Measurements from ENCODE around the gene JAGN1. TPM values are rescaled to one million over a fixed set of nuclear protein-coding genes. Genes with fewer than 3 reads are reported as not detected.

JAGN1 gene
- total and polyA plus RNA-seq, 2 of the 8 experiments (the other 6 are each of a cell fraction or from before 2014, with no cell fraction given): 26.9 to 51.6 TPM

GRCh38 chr3:9841015-9841414, 49.4 kb upstream of the JAGN1 start:
- H3K23me2 ChIP-seq (ENCODE audit: low read depth, low read length): peaks cover 7% of the 10 kb centered on the region

More at GRCh38 chr3:9841015-9841414, 49.4 kb upstream of the JAGN1 start:
- H3K4ac ChIP-seq (replicated peaks; ENCODE audit: insufficient read length, low read depth, low read length): no peak overlapping the region
- H4K5ac ChIP-seq (ENCODE audit: insufficient read length, low read depth, low read length): no peak overlapping the region
- no peak overlapping the region for H3K14ac ChIP-seq (ENCODE audit: insufficient read length)
- H2BK12ac ChIP-seq (ENCODE audit: low read depth, low read length): no peak overlapping the region
- peaks cover 3 to 34% (median 18%) of the 10 kb centered on the region in 4 experiments; a peak in 7 of 8 replicates for H3K36me3 ChIP-seq (ENCODE audit: control insufficient read depth in 2 of 4, insufficient read depth in 4 of 4, low read length in 3 of 4)
- no peak overlapping the region for H2BK15ac ChIP-seq (ENCODE audit: low read length)
- H3K9me3 ChIP-seq (ENCODE audit: insufficient read depth in 2 of 2, low read depth in 1 of 2, low read length in 1 of 2): no peaks in the 10 kb centered on the region
- H2BK20ac ChIP-seq (ENCODE audit: low read length): no peak overlapping the region
- H2AK5ac ChIP-seq (ENCODE audit: low read depth, low read length): no peak overlapping the region
- H2BK120ac ChIP-seq (replicated peaks; ENCODE audit: low read depth, low read length): no peak overlapping the region
- ChIA-PET CTCF (ENCODE audit: partially characterized antibody) (interaction anchor here (0.6 to 7.5 kb wide), 11 partner anchors 8 to 488 kb away, joined by 3 to 74 read pairs (median 4); partner anchors contain the start of gene IL17RE), POLR2A (ENCODE audit: partially characterized antibody) (interaction anchor here (0.6 to 2.5 kb wide), 4 partner anchors 9 to 105 kb away, joined by 3 to 12 read pairs (median 4); no protein-coding TSS in a partner anchor)
- H3K18ac ChIP-seq (ENCODE audit: extremely low read depth, low read length): no peak overlapping the region
- H3K56ac ChIP-seq (replicated peaks; ENCODE audit: insufficient read length, low read depth, low read length): no peak overlapping the region
- no peak overlapping the region for H3K4me3 ChIP-seq (ENCODE audit: extremely low read depth in 1 of 4, insufficient read depth in 2 of 4, low read depth in 3 of 4, low read length in 4 of 4)
- H2AFZ ChIP-seq (ENCODE audit: low read length): no peak overlapping the region
- H3K4me1 ChIP-seq (replicated peaks in 1 of 4; ENCODE audit: control insufficient read depth in 3 of 4, insufficient read depth in 4 of 4, low read length in 3 of 4): peaks cover 0 to 6% (median under 1%) of the 10 kb centered on the region in 4 experiments; a peak in 2 of 7 replicates
- FAIRE-seq (no peak), DNase-seq (ENCODE audit: low read depth in 1 of 2, low spot score in 2 of 2) (no peak)
- H3K23ac ChIP-seq (ENCODE audit: insufficient read length): no peak overlapping the region
- peaks cover 0 to 8% of the 10 kb centered on the region in 2 experiments for H4K20me1 ChIP-seq (replicated peaks in 1 of 2; ENCODE audit: control insufficient read depth in 1 of 2, insufficient read depth in 2 of 2, low read length in 2 of 2)
- H3K4me2 ChIP-seq (ENCODE audit: insufficient read depth in 1 of 2, low read depth in 2 of 2, low read length in 2 of 2): no peak overlapping the region
- H2BK5ac ChIP-seq (ENCODE audit: low read depth, low read length): no peak overlapping the region
- H3K27ac ChIP-seq (ENCODE audit: low read depth, low read length): no peak overlapping the region
- no peak for TF ChIP-seq TAF7 (optimal IDR thresholded peaks at IDR 0.05; ENCODE audit: borderline replicate concordance, low read depth, low read length)
- TF ChIP-seq ASH2L (IDR thresholded peaks at IDR 0.05; ENCODE audit: low read length): no peak
- no peak for TF ChIP-seq POLR2A (IDR thresholded peaks at IDR 0.05; ENCODE audit: control extremely low read depth in 1 of 2, low read depth in 2 of 2, low read length in 2 of 2)
- TF ChIP-seq BRCA1 (IDR thresholded peaks at IDR 0.05; ENCODE audit: low read depth, low read length): no peak
- no peak for TF ChIP-seq POLR2AphosphoS5 (IDR thresholded peaks at IDR 0.05; ENCODE audit: low read depth, low read length)
- TF ChIP-seq CBX8 (IDR thresholded peaks at IDR 0.05; ENCODE audit: borderline replicate concordance, low read depth, low read length): no peak
- no peak for TF ChIP-seq RBBP5 (IDR thresholded peaks at IDR 0.05; ENCODE audit: borderline replicate concordance, low read depth, low read length)
- TF ChIP-seq CREB1 (IDR thresholded peaks at IDR 0.05): no peak
- no peak for TF ChIP-seq RFX5 (IDR thresholded peaks at IDR 0.05; ENCODE audit: borderline replicate concordance, low read depth, low read length)
- TF ChIP-seq TBP (IDR thresholded peaks at IDR 0.05; ENCODE audit: low read depth, low read length): no peak
- no peak for TF ChIP-seq GTF2F1 (IDR thresholded peaks at IDR 0.05; ENCODE audit: borderline replicate concordance, low read depth, low read length)
- no peak for TF ChIP-seq SUZ12 (IDR thresholded peaks at IDR 0.05; ENCODE audit: low read length)
- no peak for TF ChIP-seq KDM1A (IDR thresholded peaks at IDR 0.05; ENCODE audit: borderline replicate concordance, low read length)
- no peaks in the 10 kb centered on the region for H3K27me3 ChIP-seq (replicated peaks in 1 of 4; ENCODE audit: control insufficient read depth in 3 of 4, extremely low read depth in 1 of 4, insufficient read depth in 3 of 4, low read length in 3 of 4)
- H3K79me2 ChIP-seq (ENCODE audit: control insufficient read depth in 1 of 2, insufficient read depth in 2 of 2, low read length in 2 of 2): no peaks in the 10 kb centered on the region
- H3K9ac ChIP-seq (replicated peaks in 1 of 4; ENCODE audit: extremely low read depth in 1 of 4, low read depth in 3 of 4, low read length in 3 of 4): no peak overlapping the region
- 80% methylated on average over 8 of the region's 8 CpGs; no CpG with 5 or more reads in 1 of the 2 experiments for WGBS, 2 experiments (ENCODE audit: extremely low coverage in 1 of 2, insufficient coverage in 1 of 2, insufficient read length in 1 of 2, insufficient replicate concordance in 2 of 2, low coverage in 1 of 2, low lambda C conversion rate in 2 of 2, missing lambda C conversion rate in 1 of 2)
- no peaks in the 10 kb centered on the region for H3K79me1 ChIP-seq (ENCODE audit: low read depth, low read length)
- no peak overlapping the region for H4K8ac ChIP-seq (ENCODE audit: extremely low read depth, insufficient read depth, low read length)
- H4K91ac ChIP-seq (replicated peaks; ENCODE audit: insufficient read length, low read length): no peak overlapping the region
